Calu3 (cell line): ENCODE measurements around the gene SLC22A23. TPM values are rescaled to one million over a fixed set of nuclear protein-coding genes. Genes with fewer than 3 reads are reported as not detected.

ENCODE experiments used
- BruUV-seq: library from RNA; stranded (reverse); fragments of 400-500 nt; replicated peaks from 2 replicates; lab custom pipeline; 2021; lab: Mats Ljungman, UMichigan
- CTCF ChIA-PET: fragments of 300-600 bp; sonication (Branson Sonifier 250); formaldehyde crosslinking; loops from one replicate; lab custom pipeline; 2022; ENCODE audit warnings: antibody characterized with exemption; lab: Charles Lee
- DNase-seq: peaks from one replicate; pipeline ENCODE4 v3.0.0; 2022
- H3K27ac Mint-ChIP-seq: one replicate; pipeline ENCODE4 v1.8.0; 2022; ENCODE audit warnings: mixed read lengths; ENCODE audit not compliant: unreplicated experiment
- H3K27me3 Mint-ChIP-seq: one replicate; pipeline ENCODE4 v1.8.0; 2022; ENCODE audit warnings: mixed read lengths; ENCODE audit not compliant: unreplicated experiment
- H3K36me3 Mint-ChIP-seq: one replicate; pipeline ENCODE4 v1.8.0; 2022; ENCODE audit warnings: mild to moderate bottlenecking, moderate library complexity, mixed read lengths; ENCODE audit not compliant: insufficient read depth, unreplicated experiment
- H3K4me1 Mint-ChIP-seq: one replicate; pipeline ENCODE4 v1.8.0; 2022; ENCODE audit warnings: mild to moderate bottlenecking, low read depth, mixed read lengths; ENCODE audit not compliant: unreplicated experiment
- H3K4me3 Mint-ChIP-seq: one replicate; pipeline ENCODE4 v1.8.0; 2022; ENCODE audit warnings: mild to moderate bottlenecking, low read depth, moderate library complexity, mixed read lengths; ENCODE audit not compliant: unreplicated experiment
- H3K9me3 Mint-ChIP-seq: one replicate; pipeline ENCODE4 v1.8.0; 2022; ENCODE audit warnings: low read depth, mixed read lengths; ENCODE audit not compliant: unreplicated experiment
- intact Hi-C: fragments of 100-400 bp; cut with micrococcal nuclease; formaldehyde crosslinking; loops from one replicate; pipeline ENCODE4 v1.10.0; 2022; ENCODE audit not compliant: unreplicated experiment
- total RNA-seq: library from RNA; stranded (reverse); gene quantifications from 2 replicates; pipeline ENCODE4 v1.2.3, GENCODE V29; 2022
- TF ChIP-seq, protein P1 (sequence below): fragments of 200-600 bp; IDR thresholded peaks from one replicate; pipeline ENCODE4 v1.8.0; 2022; ENCODE audit warnings: antibody characterized with exemption; ENCODE audit not compliant: unreplicated experiment

The SLC22A23 gene
- total RNA-seq, 1 experiment from 2014 or later, result 3.9 TPM

DNA sequence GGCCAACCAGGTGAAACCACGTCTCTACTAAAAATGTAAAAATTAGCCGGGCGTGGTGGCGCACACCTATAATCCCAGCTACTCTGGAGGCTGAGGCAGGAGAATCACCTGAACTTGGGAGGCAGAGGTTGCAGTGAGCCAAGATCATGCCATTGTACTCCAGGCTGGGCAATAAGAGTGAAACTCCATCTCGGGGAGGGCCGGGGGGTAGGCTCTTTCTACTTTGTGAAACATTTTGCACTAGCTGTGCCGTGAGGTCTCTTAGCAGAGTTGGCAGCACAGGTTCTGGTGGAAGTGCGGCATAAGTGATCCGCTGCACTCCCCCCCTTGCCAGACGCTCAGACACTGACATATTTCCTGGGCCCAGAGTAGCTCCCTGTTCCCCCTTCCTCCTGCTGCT is 173.6 kb downstream of the SLC22A23 start:
- Mint-ChIP-seq H3K36me3 (no peaks in the 10 kb centered on the region), H3K9me3 (no peaks in the 10 kb centered on the region), H3K4me1 (no peaks in the 10 kb centered on the region), H3K4me3 (no peak overlapping the region), H3K27me3 (no peaks in the 10 kb centered on the region), H3K27ac (no peak overlapping the region)
- TF ChIP-seq, protein P1, sequence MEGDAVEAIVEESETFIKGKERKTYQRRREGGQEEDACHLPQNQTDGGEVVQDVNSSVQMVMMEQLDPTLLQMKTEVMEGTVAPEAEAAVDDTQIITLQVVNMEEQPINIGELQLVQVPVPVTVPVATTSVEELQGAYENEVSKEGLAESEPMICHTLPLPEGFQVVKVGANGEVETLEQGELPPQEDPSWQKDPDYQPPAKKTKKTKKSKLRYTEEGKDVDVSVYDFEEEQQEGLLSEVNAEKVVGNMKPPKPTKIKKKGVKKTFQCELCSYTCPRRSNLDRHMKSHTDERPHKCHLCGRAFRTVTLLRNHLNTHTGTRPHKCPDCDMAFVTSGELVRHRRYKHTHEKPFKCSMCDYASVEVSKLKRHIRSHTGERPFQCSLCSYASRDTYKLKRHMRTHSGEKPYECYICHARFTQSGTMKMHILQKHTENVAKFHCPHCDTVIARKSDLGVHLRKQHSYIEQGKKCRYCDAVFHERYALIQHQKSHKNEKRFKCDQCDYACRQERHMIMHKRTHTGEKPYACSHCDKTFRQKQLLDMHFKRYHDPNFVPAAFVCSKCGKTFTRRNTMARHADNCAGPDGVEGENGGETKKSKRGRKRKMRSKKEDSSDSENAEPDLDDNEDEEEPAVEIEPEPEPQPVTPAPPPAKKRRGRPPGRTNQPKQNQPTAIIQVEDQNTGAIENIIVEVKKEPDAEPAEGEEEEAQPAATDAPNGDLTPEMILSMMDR, result no peak
- intact Hi-C loops, result no loop called here
- no TSS peak for BruUV-seq
- no peak for DNase-seq
- CTCF ChIA-PET, result no interaction called here

DNA sequence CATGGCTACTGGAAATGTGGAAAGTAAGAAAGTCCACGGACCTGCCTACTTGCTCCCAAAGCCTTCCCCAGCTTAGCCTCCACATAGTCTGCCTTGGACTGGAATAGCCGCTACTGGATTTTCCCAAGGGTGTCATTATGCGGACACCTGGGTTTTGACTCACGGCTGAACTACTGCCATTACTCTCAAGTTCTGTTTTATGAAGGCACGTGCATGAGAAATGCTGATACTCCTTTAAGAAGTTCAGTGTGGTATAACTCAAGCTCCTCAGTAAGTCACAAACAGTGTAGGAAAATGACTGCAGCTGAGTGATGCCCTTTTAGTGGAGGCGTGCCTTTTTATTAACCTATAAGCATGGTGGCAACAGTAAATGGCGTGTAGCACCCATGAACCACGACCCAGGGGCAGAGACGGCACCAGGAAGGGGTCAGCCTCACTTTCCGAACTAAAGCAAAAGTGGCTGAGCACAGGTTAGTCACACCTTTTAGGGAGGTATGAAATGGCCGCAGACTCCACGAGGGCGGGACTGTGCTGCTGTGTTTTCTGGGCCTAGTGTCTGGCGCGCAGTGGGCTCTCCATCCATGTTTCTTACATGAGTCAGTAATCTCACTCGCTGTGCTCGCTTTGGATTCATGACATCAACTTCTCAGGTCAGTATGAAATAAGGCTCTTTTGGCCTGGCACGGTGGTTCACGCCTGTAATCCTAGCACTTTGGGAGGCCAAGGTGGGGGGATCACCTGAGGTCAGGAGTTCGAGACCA is 174.2 kb downstream of the SLC22A23 start:
- intact Hi-C loops, result no loop called here
- TF ChIP-seq, protein P1, result no peak
- H3K4me3 Mint-ChIP-seq, result no peak overlapping the region
- no TSS peak for BruUV-seq
- no peaks in the 10 kb centered on the region for H3K4me1 Mint-ChIP-seq
- DNase-seq, result no peak
- CTCF ChIA-PET, result no interaction called here
- no peak overlapping the region for H3K27ac Mint-ChIP-seq
- H3K9me3 Mint-ChIP-seq, result no peaks in the 10 kb centered on the region
- H3K27me3 Mint-ChIP-seq, result no peaks in the 10 kb centered on the region
- H3K36me3 Mint-ChIP-seq, result no peaks in the 10 kb centered on the region

DNA sequence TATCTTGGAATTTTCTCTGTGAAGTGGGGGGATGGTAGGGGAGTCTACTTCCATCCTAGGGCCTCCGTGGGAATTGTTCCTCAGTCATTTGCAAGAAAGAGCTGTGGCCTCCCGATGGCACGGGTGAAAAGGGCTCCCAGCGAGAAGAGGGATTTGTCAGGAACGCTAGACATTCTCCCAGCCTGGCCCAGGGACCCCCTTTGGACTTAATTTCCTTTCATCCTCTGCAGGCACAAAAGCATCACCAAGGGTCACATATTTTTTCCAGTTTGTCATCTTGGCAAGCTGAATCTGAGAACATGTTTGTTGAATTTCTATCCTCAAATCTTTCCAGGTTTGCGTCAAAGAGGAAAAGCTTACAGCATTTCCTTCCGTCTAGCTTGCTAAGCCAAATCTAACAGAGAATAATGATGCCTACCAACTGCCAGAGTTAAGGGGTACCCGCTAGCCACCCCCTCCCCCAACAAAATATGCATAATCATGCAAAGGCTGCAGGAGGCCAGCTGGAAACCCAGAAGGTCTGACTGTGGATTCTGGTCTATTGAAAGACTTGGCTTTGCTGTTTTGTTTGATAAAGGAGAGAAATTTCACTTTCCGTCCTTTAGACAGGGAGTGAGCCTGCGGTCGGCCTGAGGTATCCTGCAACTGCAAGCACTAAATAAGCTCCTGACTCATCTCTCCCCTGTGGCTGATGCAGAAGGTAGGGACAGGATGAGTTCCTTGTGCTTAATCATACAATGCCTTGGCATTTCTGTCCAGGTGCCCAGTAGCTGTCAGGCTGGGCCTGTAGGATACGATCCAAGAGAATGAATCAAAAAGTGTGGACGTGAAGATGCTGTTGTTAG is 175.0 kb downstream of the SLC22A23 start:
- no TSS peak for BruUV-seq
- H3K9me3 Mint-ChIP-seq, result no peaks in the 10 kb centered on the region
- intact Hi-C loops, result no loop called here
- no peak overlapping the region for H3K27ac Mint-ChIP-seq
- no peak overlapping the region for H3K4me3 Mint-ChIP-seq
- DNase-seq, result no peak
- H3K4me1 Mint-ChIP-seq, result no peaks in the 10 kb centered on the region
- CTCF ChIA-PET, result no interaction called here
- TF ChIP-seq, protein P1, result no peak
- H3K36me3 Mint-ChIP-seq, result no peaks in the 10 kb centered on the region
- no peaks in the 10 kb centered on the region for H3K27me3 Mint-ChIP-seq

DNA sequence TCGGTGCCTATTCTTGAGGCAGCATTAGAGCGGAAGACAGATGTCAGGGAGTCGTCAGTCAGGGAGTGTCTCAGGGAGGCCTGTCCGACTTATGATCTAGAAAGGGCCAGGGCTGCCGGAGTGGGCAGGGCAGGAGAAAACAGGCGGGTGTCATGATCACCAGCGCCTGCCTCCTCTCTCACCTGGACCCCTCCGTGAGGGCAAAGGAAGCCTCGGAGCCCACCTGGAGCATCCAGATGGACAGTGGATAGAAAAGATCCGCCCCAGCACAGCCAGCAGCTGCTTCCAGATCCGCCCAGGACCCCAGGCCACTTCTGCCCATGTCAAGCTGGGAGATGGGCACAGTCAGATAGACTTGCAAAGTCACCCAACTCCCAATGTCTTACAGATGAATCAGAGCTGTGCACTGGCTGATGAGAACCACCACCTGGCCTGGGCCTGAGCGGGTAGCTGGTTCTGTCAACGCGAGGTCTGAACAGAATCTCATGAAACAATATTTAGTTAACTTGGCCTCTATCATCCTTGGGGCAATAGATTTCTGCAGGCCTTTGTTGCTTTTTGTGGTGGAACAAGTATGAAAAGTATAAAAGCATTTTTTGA is 175.9 kb downstream of the SLC22A23 start:
- Mint-ChIP-seq H3K4me3 (no peak overlapping the region), H3K4me1 (no peaks in the 10 kb centered on the region)
- no TSS peak for BruUV-seq

More for the DNA sequence above, 175.9 kb downstream of the SLC22A23 start:
- CTCF ChIA-PET, result no interaction called here
- no peaks in the 10 kb centered on the region for H3K36me3 Mint-ChIP-seq
- TF ChIP-seq, protein P1, result no peak
- H3K27ac Mint-ChIP-seq, result no peak overlapping the region
- DNase-seq, result no peak
- H3K9me3 Mint-ChIP-seq, result no peaks in the 10 kb centered on the region
- H3K27me3 Mint-ChIP-seq, result no peaks in the 10 kb centered on the region
- intact Hi-C loops, result no loop called here
